ENCODE data around the gene CARS2. TPM values are rescaled to one million over a fixed set of nuclear protein-coding genes. Genes with fewer than 3 reads are reported as not detected.
"Not testable (repeated sequence)": the region's sequence is repeated elsewhere in the genome, so short reads cannot be mapped to it uniquely, and the experiment has no call there.

CARS2 gene
- total RNA-seq, 2 donors from 2014 or later, result 36.1 to 71.8 TPM

DNA sequence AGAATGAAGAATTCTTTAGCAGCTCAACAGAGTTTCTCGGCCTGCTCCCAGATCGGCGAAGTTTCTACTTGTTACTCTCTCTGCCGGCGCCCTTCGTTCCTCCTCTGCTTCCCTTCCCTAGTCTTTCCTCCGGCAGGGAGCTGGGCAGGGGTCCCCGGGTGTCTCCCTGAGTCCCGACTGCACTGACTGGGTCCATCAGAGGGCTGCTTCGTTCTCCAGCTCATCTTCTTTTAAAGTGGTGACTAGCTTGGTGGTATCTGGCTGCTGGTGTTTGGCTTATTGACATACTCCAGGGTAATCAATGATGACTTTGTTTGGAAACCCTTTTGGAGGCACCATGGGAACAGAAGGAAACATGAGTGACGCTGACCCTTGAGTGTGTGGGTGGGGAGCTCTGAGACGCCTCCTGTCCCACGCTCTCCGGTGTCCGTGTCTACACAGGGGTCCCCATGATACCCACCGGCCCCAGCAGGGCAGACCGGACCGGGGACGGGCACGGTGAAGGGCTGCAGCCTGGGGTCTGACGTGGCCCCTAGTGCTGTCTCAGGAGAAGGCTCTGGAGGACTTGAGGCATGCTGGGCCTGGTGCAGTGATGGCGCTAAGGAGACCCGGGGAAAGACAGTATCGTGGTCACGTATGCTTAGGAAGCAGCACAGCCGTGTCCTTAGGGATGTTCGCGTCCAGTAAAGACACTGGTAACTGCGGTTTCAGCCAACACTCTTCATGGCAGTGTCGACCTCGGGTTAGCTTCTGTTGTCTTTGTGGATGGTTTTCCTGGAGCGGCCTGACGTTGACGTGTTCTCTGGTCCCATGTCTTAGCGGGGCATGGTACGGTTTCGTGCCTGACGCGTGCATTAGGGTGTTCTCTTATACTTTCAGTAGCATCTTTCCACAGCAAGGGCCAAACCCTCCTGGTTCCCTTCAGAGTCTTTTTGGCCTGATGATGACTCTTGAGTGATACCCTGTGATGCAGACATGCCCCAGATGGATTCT is 66.8 kb downstream of the CARS2 start:
- DNase-seq (ENCODE audit: low spot score in 2 of 2) (no peak), ATAC-seq (no peak)
- H3K9me3 Mint-ChIP-seq, result no peaks in the 10 kb centered on the region
- H3K36me3 Mint-ChIP-seq, result peaks cover 5% of the 10 kb centered on the region in 2 donors
- H3K27ac Mint-ChIP-seq, result peak overlapping the region; percentile 61 to 77

- Mint-ChIP-seq H3K9me3 (no peaks in the 10 kb centered on the region), H3K36me3 (peaks cover 5% of the 10 kb centered on the region in 2 donors)
These were observed 67.7 kb downstream of the CARS2 start for GRCh38 chr13:110638257-110638656.

GRCh38 chr13:110637747-110638146 is 68.2 kb downstream of the CARS2 start:
- H3K27ac Mint-ChIP-seq, result no peak overlapping the region
- DNase-seq (ENCODE audit: low spot score in 2 of 2), result no peak
- ATAC-seq, result no peak
- H3K36me3 Mint-ChIP-seq, result peaks cover 5% of the 10 kb centered on the region in 2 donors
- no peaks in the 10 kb centered on the region for H3K9me3 Mint-ChIP-seq

More at GRCh38 chr13:110638257-110638656, 67.7 kb downstream of the CARS2 start:
- ATAC-seq (no peak), DNase-seq (ENCODE audit: low spot score in 2 of 2) (no peak)
- H3K27ac Mint-ChIP-seq, result no peak overlapping the region

DNA sequence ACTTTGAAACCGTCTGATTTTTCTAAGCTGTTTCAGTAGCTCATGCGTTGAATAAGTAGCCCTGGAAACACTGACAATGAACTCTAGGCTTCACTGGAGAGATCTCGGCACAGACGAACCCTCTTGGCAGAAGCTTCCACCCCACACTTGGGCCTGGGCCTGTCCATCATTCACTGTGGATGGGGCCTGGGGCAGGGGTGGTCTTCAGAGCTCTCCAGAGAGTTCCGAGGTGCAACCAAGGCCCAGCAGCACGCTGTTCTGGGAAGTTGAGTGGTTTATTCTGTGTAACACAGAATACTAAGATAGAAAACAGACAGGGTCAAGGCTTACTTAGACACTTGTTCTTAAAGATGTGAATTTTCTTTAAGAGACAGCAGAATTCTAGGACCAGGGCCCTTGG is 68.6 kb downstream of the CARS2 start:
- DNase-seq (ENCODE audit: low spot score in 2 of 2), result no peak
- Mint-ChIP-seq H3K9me3 (no peaks in the 10 kb centered on the region), H3K27ac (peak overlapping the region in 1 of 2 donors; percentile 68), H3K36me3 (peaks cover 5 to 6% of the 10 kb centered on the region in 2 donors)
- no peak for ATAC-seq

GRCh38 chr13:110636701-110637201 is 69.2 kb downstream of the CARS2 start:
- DNase-seq (ENCODE audit: low spot score in 2 of 2) (no peak), ATAC-seq (peak in 1 of 2 donors; percentile 37)
- H3K36me3 Mint-ChIP-seq, result peaks cover 5 to 11% of the 10 kb centered on the region in 2 donors
- H3K9me3 Mint-ChIP-seq, result no peaks in the 10 kb centered on the region
- peak overlapping the region in 1 of 2 donors; percentile 68 for H3K27ac Mint-ChIP-seq

- Mint-ChIP-seq H3K27ac (peak overlapping the region in 1 of 2 donors; percentile 15), H3K9me3 (no peaks in the 10 kb centered on the region), H3K36me3 (peaks cover 5 to 11% of the 10 kb centered on the region in 2 donors)
- no peak for DNase-seq (ENCODE audit: low spot score in 2 of 2)
- ATAC-seq, result no peak
These were observed 69.9 kb downstream of the CARS2 start for GRCh38 chr13:110636053-110636475.

DNA sequence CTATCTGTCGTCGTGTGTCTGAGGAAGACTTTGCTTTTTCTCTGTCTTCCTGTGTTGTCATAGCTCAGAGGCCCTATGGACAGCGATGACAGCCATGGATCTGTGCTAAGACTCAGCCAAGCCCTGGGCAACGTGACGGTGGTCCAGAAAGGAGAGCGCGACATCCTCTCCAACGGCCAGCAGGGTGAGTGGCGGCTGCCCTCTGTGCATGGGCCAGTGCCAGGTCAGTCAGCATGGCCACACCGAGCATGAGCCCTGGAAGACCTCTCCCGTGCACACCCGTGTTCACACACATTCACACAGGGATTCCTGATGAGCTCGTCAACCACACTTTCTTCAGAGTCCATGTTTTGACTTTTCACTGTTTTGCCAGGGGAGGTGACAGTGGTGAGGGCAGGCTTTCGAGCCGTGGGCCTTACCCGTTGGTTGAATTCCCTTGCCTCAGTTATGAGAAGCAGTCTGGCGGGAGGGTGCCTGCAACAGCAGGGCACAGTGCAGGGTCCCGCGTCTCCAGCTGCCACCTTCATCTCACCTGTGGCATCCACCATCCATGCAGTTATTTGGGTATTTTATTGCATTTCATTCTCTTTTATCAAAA is 70.4 kb downstream of the CARS2 start:
- Mint-ChIP-seq H3K27ac (no peak overlapping the region), H3K9me3 (no peaks in the 10 kb centered on the region), H3K36me3 (peaks cover 5 to 11% of the 10 kb centered on the region in 2 donors)
- DNase-seq (ENCODE audit: low spot score in 2 of 2) (no peak), ATAC-seq (no peak)

DNA sequence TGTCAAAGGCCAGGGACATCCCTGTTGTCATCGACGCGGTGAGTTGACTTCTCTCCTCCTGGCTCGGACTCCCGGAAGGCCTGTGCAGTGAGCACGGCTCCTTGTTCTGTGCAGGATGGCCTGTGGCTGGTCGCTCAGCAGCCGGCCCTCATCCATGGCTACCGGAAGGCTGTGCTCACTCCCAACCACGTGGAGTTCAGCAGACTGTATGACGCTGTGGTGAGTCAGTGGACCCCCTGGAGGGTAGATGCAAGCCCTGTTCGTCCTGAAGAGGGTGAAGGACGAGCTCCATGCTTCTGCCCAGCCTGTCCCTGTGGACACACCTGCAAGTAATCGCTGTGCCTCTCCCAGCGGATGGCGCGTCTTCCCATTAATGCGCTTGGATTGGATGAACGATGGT is 71.4 kb downstream of the CARS2 start:
- DNase-seq (ENCODE audit: low spot score in 2 of 2), result no peak
- peak overlapping the region in 1 of 2 donors; percentile 41 for H3K27ac Mint-ChIP-seq
- no peak for ATAC-seq
- H3K36me3 Mint-ChIP-seq, result peaks cover 5 to 11% of the 10 kb centered on the region in 2 donors
- no peaks in the 10 kb centered on the region for H3K9me3 Mint-ChIP-seq

DNA sequence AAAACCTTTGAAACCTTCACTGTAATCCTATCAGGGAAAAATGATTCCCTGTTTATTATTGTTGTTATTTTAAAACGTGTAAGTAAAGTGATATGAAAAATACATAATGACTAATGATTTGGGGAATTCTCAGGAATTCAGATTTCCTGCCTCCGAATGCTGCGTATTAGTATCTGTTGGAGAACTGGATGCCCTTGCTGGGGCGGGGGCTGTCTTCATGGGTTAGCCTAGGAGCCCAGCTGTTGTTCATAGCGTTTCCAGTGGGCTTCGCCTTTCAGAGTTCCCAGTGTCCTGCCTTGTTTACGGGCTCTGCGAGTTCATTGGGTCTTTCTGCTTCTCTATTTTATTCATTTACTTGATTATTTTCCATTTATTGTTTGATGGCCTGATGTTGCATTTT is 72.1 kb downstream of the CARS2 start:
- DNase-seq (ENCODE audit: low spot score in 2 of 2) (no peak), ATAC-seq (no peak)
- Mint-ChIP-seq H3K36me3 (peaks cover under 1 to 6% of the 10 kb centered on the region in 2 donors), H3K27ac (no peak overlapping the region), H3K9me3 (no peaks in the 10 kb centered on the region)

DNA sequence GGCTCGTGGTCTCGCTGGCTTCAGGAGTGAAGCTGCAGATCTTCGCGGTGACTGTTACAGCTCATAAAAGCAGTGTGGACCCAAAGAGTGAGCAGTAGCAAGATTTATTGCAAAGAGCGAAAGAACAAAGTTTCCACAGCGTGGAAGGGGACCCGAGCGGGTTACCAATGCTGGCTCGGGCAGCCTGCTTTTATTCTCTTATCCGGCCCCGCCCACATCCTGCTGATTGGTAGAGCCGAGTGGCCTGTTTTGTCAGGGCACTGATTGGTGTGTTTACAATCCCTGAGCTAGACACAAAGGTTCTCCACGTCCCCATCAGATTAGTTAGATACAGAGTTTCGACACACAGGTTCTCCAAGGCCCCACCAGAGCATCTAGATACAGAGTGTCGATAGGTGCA is 73.7 kb downstream of the CARS2 start:
- DNase-seq (ENCODE audit: low spot score in 2 of 2); ATAC-seq; H3K36me3 Mint-ChIP-seq; H3K9me3 Mint-ChIP-seq: not testable (repeated sequence)
- peak overlapping the region; percentile 22 to 91 for H3K27ac Mint-ChIP-seq

GRCh38 chr13:110630566-110631119 is 75.3 kb downstream of the CARS2 start:
- ATAC-seq, result no peak
- no peak for DNase-seq (ENCODE audit: low spot score in 2 of 2)
- peaks cover 0 to 5% of the 10 kb centered on the region in 2 donors for H3K36me3 Mint-ChIP-seq
- no peaks in the 10 kb centered on the region for H3K9me3 Mint-ChIP-seq
- peak overlapping the region in 1 of 2 donors; percentile 5 for H3K27ac Mint-ChIP-seq

DNA sequence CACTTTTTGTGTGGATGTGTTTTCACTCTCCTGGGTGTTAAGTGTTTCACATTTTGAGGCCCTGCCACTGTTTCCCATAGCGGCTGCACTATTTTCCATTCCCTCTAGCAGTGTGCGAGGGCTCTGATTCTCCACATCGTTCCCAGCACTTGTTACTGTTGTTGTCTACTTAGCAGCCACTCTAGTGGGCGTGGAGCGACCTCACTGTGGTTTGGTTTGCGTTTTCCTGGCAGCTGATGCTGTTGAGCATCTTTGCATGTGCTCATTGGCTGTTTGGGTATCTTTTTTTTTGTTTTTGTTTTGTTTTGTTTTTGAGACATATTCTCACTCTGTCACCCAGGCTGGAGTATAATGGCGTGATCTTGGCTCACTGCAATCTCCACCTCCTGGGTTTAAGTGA is 76.2 kb downstream of the CARS2 start:
- DNase-seq (ENCODE audit: low spot score in 2 of 2) (no peak), ATAC-seq (peak in 1 of 2 donors; percentile 36)
- H3K36me3 Mint-ChIP-seq, result peaks cover 0 to 5% of the 10 kb centered on the region in 2 donors
- H3K27ac Mint-ChIP-seq, result peak overlapping the region in 1 of 2 donors; percentile 38
- no peaks in the 10 kb centered on the region for H3K9me3 Mint-ChIP-seq

DNA sequence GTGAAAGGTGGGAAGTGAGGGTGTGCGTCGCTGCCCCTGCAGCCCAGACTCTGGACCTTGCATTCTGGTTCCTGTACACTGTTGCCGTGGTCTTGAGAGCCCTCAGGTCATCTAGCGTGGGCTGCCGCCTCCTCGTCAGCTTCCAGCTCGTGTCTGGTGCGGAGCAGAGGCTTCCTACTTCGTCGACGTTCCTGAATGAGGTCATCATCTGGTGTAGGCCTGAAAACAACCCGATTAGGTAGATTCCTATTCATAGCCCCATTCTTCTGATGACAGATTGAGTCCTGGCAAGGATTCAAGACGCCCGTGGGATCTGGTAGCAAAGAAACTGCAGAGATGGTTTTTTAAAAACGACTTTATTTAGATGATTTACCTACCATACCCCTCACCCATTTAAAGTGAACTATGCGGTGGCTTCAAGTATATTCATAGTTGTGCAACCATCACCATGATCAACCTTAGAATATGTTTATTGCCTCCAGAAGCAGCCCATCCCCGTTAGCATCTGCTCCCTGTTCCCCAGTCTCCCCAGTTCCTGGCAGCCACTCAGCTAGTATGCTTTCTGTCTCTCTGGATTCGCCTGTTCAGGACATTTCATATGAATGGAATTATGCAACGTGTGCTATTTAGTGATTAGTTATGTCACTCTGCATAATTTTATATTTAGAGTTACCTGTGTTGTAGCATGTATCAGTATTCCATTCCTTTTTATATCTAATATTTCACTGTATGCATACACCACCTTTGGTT is 76.8 kb downstream of the CARS2 start:
- DNase-seq (ENCODE audit: low spot score in 2 of 2) (no peak), ATAC-seq (no peak)
- peaks cover 0 to 5% of the 10 kb centered on the region in 2 donors for H3K36me3 Mint-ChIP-seq
- peak overlapping the region in 1 of 2 donors; percentile 38 for H3K27ac Mint-ChIP-seq
- no peaks in the 10 kb centered on the region for H3K9me3 Mint-ChIP-seq

DNA sequence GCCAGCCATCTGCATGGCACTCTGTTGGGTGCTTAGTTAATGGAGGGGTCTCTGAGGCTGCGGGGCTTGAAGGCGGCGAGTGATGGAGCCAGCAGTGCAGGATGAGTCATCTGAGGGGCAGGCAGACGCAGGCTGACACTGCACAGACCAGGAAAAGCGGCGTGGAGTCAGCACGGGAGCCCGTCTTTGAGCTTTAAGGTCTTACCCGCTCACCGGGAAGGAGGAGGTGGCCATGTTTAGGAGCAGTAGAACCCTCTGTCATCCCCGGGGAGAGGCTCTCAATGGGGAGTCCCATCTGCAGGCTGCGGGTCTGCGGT is 77.5 kb downstream of the CARS2 start:
- ATAC-seq (peak in 1 of 2 donors; percentile 19), DNase-seq (ENCODE audit: low spot score in 2 of 2) (no peak)
- Mint-ChIP-seq H3K27ac (no peak overlapping the region), H3K9me3 (no peaks in the 10 kb centered on the region), H3K36me3 (peaks cover 0 to 5% of the 10 kb centered on the region in 2 donors)

- no peak overlapping the region for H3K27ac Mint-ChIP-seq
- DNase-seq (ENCODE audit: low spot score in 2 of 2) (no peak), ATAC-seq (peak in 1 of 2 donors; percentile 12)
- H3K9me3 Mint-ChIP-seq, result no peaks in the 10 kb centered on the region
- peaks cover 0 to 5% of the 10 kb centered on the region in 2 donors for H3K36me3 Mint-ChIP-seq
These were observed 78.0 kb downstream of the CARS2 start for GRCh38 chr13:110627761-110628476.

DNA sequence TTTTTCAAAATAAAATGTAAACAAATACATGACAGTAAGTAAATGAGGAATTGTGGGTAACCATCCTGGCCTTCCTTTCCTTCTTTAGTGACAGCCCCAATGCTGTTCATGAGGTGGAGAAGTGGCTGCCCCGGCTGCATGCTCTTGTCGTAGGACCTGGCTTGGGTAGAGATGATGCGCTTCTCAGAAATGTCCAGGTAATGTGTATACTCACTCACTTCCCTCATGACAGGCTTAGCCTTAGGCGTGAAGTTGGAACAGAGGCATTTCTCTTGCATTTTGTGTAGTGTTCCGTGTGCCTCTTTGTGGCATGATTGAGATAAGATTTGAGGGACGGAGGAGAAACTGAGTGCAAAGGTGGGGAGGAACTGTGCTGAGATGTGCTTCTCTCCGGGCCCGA is 78.6 kb downstream of the CARS2 start:
- H3K36me3 Mint-ChIP-seq, result peaks cover 0 to 5% of the 10 kb centered on the region in 2 donors

More for the DNA sequence above, 78.6 kb downstream of the CARS2 start:
- ATAC-seq, result no peak
- no peak for DNase-seq (ENCODE audit: low spot score in 2 of 2)
- H3K9me3 Mint-ChIP-seq, result no peaks in the 10 kb centered on the region
- H3K27ac Mint-ChIP-seq, result no peak overlapping the region
